WERI-Rb-1 (cell line): ENCODE measurements around the gene MGAT4C.

Experiments used
- DNase-seq: peaks from one replicate; pipeline ENCODE4 v3.0.0-alpha.2; 2020
- H3K27ac ChIP-seq: fragments of 250-450 bp; sonication (Bioruptor Pico); 2 replicates; pipeline ENCODE4 v1.5.1; 2020; ENCODE audit warnings: mild to moderate bottlenecking, moderate library complexity
- H3K27me3 ChIP-seq: fragments of 250-450 bp; sonication (Bioruptor Pico); 2 replicates; pipeline ENCODE4 v1.5.1; 2021; ENCODE audit warnings: mild to moderate bottlenecking, low read depth, moderate library complexity; ENCODE audit not compliant: insufficient read depth, severe bottlenecking
- H3K36me3 ChIP-seq: fragments of 250-450 bp; sonication (Bioruptor Pico); 2 replicates; pipeline ENCODE4 v1.5.1; 2020; ENCODE audit warnings: mild to moderate bottlenecking, moderate library complexity
- H3K4me3 ChIP-seq: 2 replicates; pipeline ENCODE4 v1.5.1; 2011; ENCODE audit warnings: low read depth, mild to moderate bottlenecking, control low read depth, low read length
- H3K9me3 ChIP-seq: fragments of 250-450 bp; sonication (Bioruptor Pico); 2 replicates; pipeline ENCODE4 v1.5.1; 2021; ENCODE audit warnings: mild to moderate bottlenecking, moderate library complexity; ENCODE audit not compliant: severe bottlenecking
- TF ChIP-seq, protein P1 (sequence below): IDR thresholded peaks from 2 replicates; pipeline ENCODE4 v1.5.1; 2011; ENCODE audit warnings: low read depth, mild to moderate bottlenecking, control low read depth, inconsistent platforms, low read length

Gene MGAT4C

DNA sequence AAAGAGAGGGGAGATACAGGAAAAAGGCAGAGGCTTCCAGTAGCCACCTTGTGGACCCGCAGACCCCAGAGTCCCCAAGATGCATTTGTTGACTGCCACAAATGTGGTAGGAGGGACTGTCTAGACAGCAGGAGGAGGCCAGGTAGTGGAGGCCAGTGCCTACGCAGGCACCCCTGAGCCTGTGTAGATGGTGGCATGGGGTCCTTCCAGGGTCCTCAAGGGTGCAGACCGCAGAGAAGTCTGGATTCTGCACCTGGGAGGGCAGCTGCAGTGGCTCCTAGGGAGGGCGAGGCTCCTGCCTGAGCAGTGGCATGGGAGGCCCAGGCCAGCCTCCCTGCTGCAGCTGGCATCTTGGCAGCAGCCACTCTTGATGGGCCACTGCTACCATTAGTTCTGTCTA is 262.4 kb downstream of the MGAT4C start:
- H3K27me3 ChIP-seq: no peaks in the 10 kb centered on the region
- no peak overlapping the region for H3K27ac ChIP-seq
- peaks cover 5% of the 10 kb centered on the region for H3K9me3 ChIP-seq
- H3K36me3 ChIP-seq: no peaks in the 10 kb centered on the region
- no peak overlapping the region for H3K4me3 ChIP-seq
- DNase-seq: no peak
- TF ChIP-seq, protein P1, sequence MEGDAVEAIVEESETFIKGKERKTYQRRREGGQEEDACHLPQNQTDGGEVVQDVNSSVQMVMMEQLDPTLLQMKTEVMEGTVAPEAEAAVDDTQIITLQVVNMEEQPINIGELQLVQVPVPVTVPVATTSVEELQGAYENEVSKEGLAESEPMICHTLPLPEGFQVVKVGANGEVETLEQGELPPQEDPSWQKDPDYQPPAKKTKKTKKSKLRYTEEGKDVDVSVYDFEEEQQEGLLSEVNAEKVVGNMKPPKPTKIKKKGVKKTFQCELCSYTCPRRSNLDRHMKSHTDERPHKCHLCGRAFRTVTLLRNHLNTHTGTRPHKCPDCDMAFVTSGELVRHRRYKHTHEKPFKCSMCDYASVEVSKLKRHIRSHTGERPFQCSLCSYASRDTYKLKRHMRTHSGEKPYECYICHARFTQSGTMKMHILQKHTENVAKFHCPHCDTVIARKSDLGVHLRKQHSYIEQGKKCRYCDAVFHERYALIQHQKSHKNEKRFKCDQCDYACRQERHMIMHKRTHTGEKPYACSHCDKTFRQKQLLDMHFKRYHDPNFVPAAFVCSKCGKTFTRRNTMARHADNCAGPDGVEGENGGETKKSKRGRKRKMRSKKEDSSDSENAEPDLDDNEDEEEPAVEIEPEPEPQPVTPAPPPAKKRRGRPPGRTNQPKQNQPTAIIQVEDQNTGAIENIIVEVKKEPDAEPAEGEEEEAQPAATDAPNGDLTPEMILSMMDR: no peak

DNA sequence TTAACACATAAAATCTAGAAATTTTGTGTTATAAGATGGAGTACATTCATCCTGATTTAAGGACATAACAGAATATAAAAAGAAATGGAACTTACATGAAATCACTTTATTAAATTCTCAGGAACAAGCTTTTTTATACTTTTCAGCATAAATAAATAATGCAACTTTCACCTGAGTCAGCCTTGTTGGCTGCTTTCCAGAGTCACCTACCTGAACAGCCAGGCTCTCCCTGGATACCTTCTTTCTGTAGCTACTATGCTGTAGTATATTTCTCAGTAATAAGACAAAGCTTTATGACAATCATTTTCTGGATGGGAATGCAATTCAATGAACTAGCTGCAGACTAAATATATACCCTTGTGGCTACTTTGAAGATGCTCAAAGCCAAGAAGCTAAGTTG is 270.2 kb downstream of the MGAT4C start:
- Histone ChIP-seq H3K27ac (no peak overlapping the region), H3K4me3 (no peak overlapping the region), H3K36me3 (no peaks in the 10 kb centered on the region), H3K27me3 (no peaks in the 10 kb centered on the region), H3K9me3 (no peaks in the 10 kb centered on the region)
- no peak for DNase-seq
- TF ChIP-seq, protein P1: no peak

DNA sequence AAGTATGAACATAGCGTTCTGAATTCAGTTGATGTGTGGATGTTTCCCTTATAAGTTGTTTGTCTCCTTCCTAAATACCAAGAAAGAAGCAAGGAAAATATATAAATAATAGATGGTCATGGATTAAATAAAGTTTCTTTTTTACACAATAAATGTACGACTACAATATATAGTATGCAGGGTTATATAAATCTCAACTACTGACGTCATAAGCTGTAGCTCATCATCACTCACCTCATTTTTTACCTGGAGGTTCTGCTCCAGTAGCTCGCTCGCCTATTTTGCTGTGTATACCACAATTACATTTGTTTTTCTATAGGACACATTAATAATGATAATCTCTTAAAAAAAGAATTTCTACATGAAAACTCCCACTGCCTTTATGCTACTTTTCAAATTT is 272.6 kb downstream of the MGAT4C start:
- DNase-seq: no peak
- H3K36me3 ChIP-seq: no peaks in the 10 kb centered on the region
- no peaks in the 10 kb centered on the region for H3K27me3 ChIP-seq
- no peaks in the 10 kb centered on the region for H3K9me3 ChIP-seq
- no peak overlapping the region for H3K4me3 ChIP-seq
- no peak overlapping the region for H3K27ac ChIP-seq
- TF ChIP-seq, protein P1: no peak

DNA sequence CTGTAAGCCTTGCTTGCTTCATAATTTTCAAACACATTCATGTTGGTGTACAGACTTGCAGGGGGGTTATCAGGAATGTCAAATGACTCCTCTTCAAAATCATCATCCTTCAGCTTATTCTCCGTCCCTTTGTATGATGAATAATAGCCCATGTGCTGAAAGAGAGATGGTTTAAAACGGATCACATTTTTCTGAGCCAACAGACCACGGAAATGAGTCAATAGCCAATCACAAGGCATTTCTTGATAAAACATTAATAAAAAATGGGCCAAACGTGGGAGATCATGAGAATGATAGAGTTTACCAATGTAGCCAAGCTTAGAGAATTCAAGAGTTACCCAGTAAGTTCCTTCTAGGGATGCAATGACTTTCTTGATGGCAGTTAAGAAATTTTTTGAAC is 276.6 kb downstream of the MGAT4C start:
- no peak for DNase-seq
- TF ChIP-seq, protein P1: no peak
- no peak overlapping the region for H3K27ac ChIP-seq

DNA sequence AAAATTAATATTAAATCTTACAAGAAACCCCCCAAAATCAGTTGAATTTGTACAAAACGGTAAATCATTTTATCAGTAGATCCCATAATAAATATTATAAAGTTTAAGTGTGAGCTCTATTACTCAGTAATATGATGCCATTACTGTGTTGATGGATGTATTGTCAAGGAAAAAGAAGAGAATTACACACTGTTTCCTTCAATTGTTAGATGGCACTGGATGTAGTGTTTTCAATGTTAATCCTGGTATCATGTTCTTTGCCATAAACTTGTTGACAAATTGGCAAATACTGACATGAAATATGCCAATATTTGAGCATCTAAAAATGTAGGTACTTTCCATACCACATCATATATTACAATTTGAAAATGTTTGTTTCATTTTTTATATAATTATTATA is 280.5 kb downstream of the MGAT4C start:
- TF ChIP-seq, protein P1: no peak
- Histone ChIP-seq H3K36me3 (no peaks in the 10 kb centered on the region), H3K27ac (no peak overlapping the region), H3K4me3 (no peak overlapping the region), H3K27me3 (no peaks in the 10 kb centered on the region), H3K9me3 (no peaks in the 10 kb centered on the region)
- DNase-seq: no peak

More for the DNA sequence above, 276.6 kb downstream of the MGAT4C start:
- no peak overlapping the region for H3K4me3 ChIP-seq
- H3K36me3 ChIP-seq: no peaks in the 10 kb centered on the region
- no peaks in the 10 kb centered on the region for H3K27me3 ChIP-seq
- H3K9me3 ChIP-seq: no peaks in the 10 kb centered on the region

DNA sequence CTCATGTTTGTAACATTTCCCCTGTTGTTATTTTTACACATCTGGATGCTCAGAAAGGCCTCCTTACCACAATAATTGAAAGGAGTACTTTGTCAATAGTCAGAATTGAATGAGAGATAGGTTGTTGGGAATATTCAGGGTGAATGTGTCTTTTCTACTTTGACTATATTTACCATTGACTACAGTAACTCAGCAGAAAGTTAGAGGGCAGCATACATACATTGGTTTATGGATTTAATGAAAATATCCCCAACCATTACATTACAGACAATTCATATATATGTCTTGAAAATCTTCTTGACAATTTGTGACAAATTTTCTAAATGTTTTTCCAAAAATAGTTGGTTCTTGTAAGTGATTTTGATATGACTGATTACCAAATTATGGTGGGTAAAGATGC is 284.4 kb downstream of the MGAT4C start:
- TF ChIP-seq, protein P1: no peak
- H3K36me3 ChIP-seq: no peaks in the 10 kb centered on the region
- DNase-seq: no peak
- no peaks in the 10 kb centered on the region for H3K27me3 ChIP-seq
- no peak overlapping the region for H3K27ac ChIP-seq
- no peak overlapping the region for H3K4me3 ChIP-seq
- H3K9me3 ChIP-seq: no peaks in the 10 kb centered on the region
